HepG2 (cell line): Measurements from ENCODE around the gene TRMT5. TPM values are rescaled to one million over a fixed set of nuclear protein-coding genes. Genes with fewer than 3 reads are reported as not detected.

Experiments used
- ATAC-seq: fragments of 200-7000 bp; cut with Tn5 transposase; 3 replicates; pipeline ENCODE4 v1.9.1; 2020; ENCODE audit warnings: mild to moderate bottlenecking, moderate library complexity
- BruUV-seq: library from RNA; stranded (reverse); fragments of 400-500 nt; replicated peaks from 2 replicates; lab custom pipeline; 2021; lab: Mats Ljungman, UMichigan
- CTCF ChIA-PET: fragments of 300-600 bp; formaldehyde crosslinking; extraction: SDS; loops from one replicate; lab custom pipeline; 2021; ENCODE audit warnings: low total read pairs, inconsistent platforms, low intra/inter-chr PET ratio; lab: Yijun Ruan, JAX
- POLR2A ChIA-PET: fragments of 350-600 bp; sonication (Branson Sonifier 250); formaldehyde crosslinking; loops from one replicate; lab custom pipeline; 2020; ENCODE audit warnings: antibody characterized with exemption, inconsistent platforms; lab: Yijun Ruan, JAX
- DNase-seq: peaks from one replicate; pipeline ENCODE4 v3.0.0-alpha.2; 2015; ENCODE audit warnings: low spot score
- FAIRE-seq: peaks from 3 replicates; lab custom pipeline; 2011; peaks lifted over from hg19 to GRCh38; lab: Jason Lieb, UNC
- H2AFZ ChIP-seq: one replicate; pipeline ENCODE4 v1.6.1; 2011; ENCODE audit warnings: low read length, inconsistent platforms
- H3K27ac ChIP-seq: fragments of 300-600 bp; 3 replicates; pipeline ENCODE4 v1.8.0; 2011; ENCODE audit warnings: mixed run types, mild to moderate bottlenecking, mixed read lengths, low read length, inconsistent platforms; ENCODE audit not compliant: insufficient read depth; ENCODE audit errors: extremely low read length
- H3K27me3 ChIP-seq, 2 experiments: fragments of 200-600 bp in 1 of 2; 2 replicates in 1 of 2; 3 replicates in 1 of 2; pipeline versions ENCODE4 v1.6.0 to v1.8.0; 2011; ENCODE audit warnings: low read length in 2 of 2, mild to moderate bottlenecking in 2 of 2, moderate library complexity in 2 of 2, inconsistent platforms in 1 of 2; ENCODE audit not compliant: insufficient read depth in 2 of 2, control insufficient read depth in 1 of 2
- H3K36me3 ChIP-seq, 2 experiments: fragments of 200-600 bp in 1 of 2; replicated peaks in 1 of 2; 2 replicates in 1 of 2; 3 replicates in 1 of 2; pipeline versions ENCODE4 v1.5.1 to v1.8.0; 2011; ENCODE audit warnings: low read length in 2 of 2, inconsistent platforms in 1 of 2; ENCODE audit not compliant: insufficient read depth in 2 of 2, control insufficient read depth in 1 of 2
- H3K4me1 ChIP-seq: 2 replicates; pipeline ENCODE4 v1.5.1; 2012; ENCODE audit warnings: low read length, inconsistent platforms; ENCODE audit not compliant: insufficient read depth
- H3K4me2 ChIP-seq: 2 replicates; pipeline ENCODE4 v1.6.0; 2011; ENCODE audit warnings: low read depth, low read length, inconsistent platforms
- H3K4me3 ChIP-seq, 3 experiments: fragments of 200-600 bp in 1 of 3; sonication (generic), shearing (Covaris generic) in 1 of 3; replicated peaks in 1 of 3; 2 replicates each; pipeline ENCODE4 v1.5.1; 2011 to 2016; ENCODE audit warnings: low read length in 3 of 3, inconsistent platforms in 2 of 3, low read depth in 2 of 3, mild to moderate bottlenecking in 2 of 3, control low read depth in 1 of 3, mixed read lengths in 1 of 3; ENCODE audit not compliant: insufficient read depth in 1 of 3
- H3K79me2 ChIP-seq: one replicate; pipeline ENCODE4 v1.6.1; 2011; ENCODE audit warnings: low read length, inconsistent platforms; ENCODE audit not compliant: insufficient read depth
- H3K9ac ChIP-seq: 2 replicates; pipeline ENCODE4 v1.6.0; 2011; ENCODE audit warnings: mild to moderate bottlenecking, low read depth, low read length, inconsistent platforms; ENCODE audit not compliant: insufficient read depth
- H3K9me3 ChIP-seq: 2 replicates; pipeline ENCODE4 v1.5.1; 2012; ENCODE audit warnings: mild to moderate bottlenecking, low read length
- H4K20me1 ChIP-seq: 2 replicates; pipeline ENCODE4 v1.6.0; 2011; ENCODE audit warnings: inconsistent platforms, mild to moderate bottlenecking, low read length, moderate library complexity; ENCODE audit not compliant: insufficient read depth
- FOXK2 ChIP-seq: fragments of 450-650 bp; IDR thresholded peaks from 2 replicates; pipeline ENCODE4 v1.6.1; 2016
- MED1 ChIP-seq: sonication (generic); formaldehyde crosslinking; IDR thresholded peaks from 2 replicates; pipeline ENCODE4 v1.4.0; 2020; ENCODE audit warnings: missing genetic modification reagents
- SMAD1 ChIP-seq: sonication (generic); formaldehyde crosslinking; IDR thresholded peaks from 2 replicates; pipeline ENCODE4 v1.4.0; 2020; ENCODE audit warnings: missing genetic modification reagents, low read depth, mild to moderate bottlenecking, borderline replicate concordance
- ZNF652 ChIP-seq: IDR thresholded peaks from 2 replicates; pipeline ENCODE4 v1.6.1; 2016; ENCODE audit warnings: low read depth, borderline replicate concordance
- WGBS: methylation state at CpG from one replicate; pipeline ENCODE4 v1.1.6; 2017; ENCODE audit warnings: low lambda C conversion rate; 5-methylcytosine and 5-hydroxymethylcytosine counted together
- in situ Hi-C: cut with HindIII; loops from 2 replicates; pipeline ENCODE4 v1.10.0; 2017; ENCODE audit warnings: low pct_unique_long_range_greater_than_20kb; ENCODE audit not compliant: extremely low pct_ligation_motif_present
- intact Hi-C: fragments of 100-400 bp; cut with micrococcal nuclease; formaldehyde crosslinking; loops from one replicate; pipeline ENCODE4 v1.10.0; 2022; ENCODE audit not compliant: unreplicated experiment
- polyA plus RNA-seq, 8 experiments: library from polyadenylated mRNA; depleted of rRNA in 3 of 8; stranded (reverse) in 7 of 8; unstranded in 1 of 8; fragments of >200 nt; fragmentation: Illumina TruSeq in 4 of 8; extraction: Trizol in 4 of 8; gene quantifications; 2 replicates each; pipeline versions ENCODE4 v1.2.1 to v1.2.3, GENCODE V29; 2011 to 2016; ENCODE audit warnings: low read depth in 4 of 8, missing spikeins in 1 of 8, mixed read lengths in 1 of 8; ENCODE audit not compliant: insufficient read depth in 1 of 8
- total RNA-seq, 5 experiments: library from RNA; depleted of rRNA; stranded (reverse); fragments of >200 nt; fragmentation: Illumina TruSeq; extraction: Trizol; gene quantifications; 2 replicates each; pipeline ENCODE4 v1.2.3, GENCODE V29; 2016; ENCODE audit warnings: low read depth in 1 of 5

Gene TRMT5
- total and polyA plus RNA-seq, 2 of the 13 experiments (the other 11 are each of a cell fraction or from before 2014, with no cell fraction given), result 3.6 to 16.0 TPM

- TF ChIP-seq SMAD1 (CRISPR knock-in tag), result no peak
- peak; percentile 70; the same call in 1 of the 2 replicates for TF ChIP-seq ZNF652
- Histone ChIP-seq H3K4me3 (no peak overlapping the region), H3K9ac (no peak overlapping the region), H3K27ac (no peak overlapping the region), H3K4me1 (peaks cover 21% of the 10 kb centered on the region), H3K36me3 (no peaks in the 10 kb centered on the region), H2AFZ (no peak overlapping the region), H3K4me2 (no peak overlapping the region), H3K79me2 (no peaks in the 10 kb centered on the region), H4K20me1 (no peaks in the 10 kb centered on the region), H3K27me3 (no peaks in the 10 kb centered on the region), H3K9me3 (no peaks in the 10 kb centered on the region)
- in situ Hi-C loops, result no loop called here
- ATAC-seq, result peak; percentile 54
- CTCF ChIA-PET, result no interaction called here
- DNase-seq, result no peak
- intact Hi-C loops, result no loop called here
- FAIRE-seq, result no peak
- BruUV-seq, result no TSS peak
- POLR2A ChIA-PET, result no interaction called here
- WGBS, result 94% methylated on average over 1 of the region's 1 CpG
Observed at GRCh38 chr14:60968099-60968498, 12.8 kb downstream of the TRMT5 start.

- H2AFZ ChIP-seq, result no peak overlapping the region
- H3K27ac ChIP-seq, result no peak overlapping the region
- FAIRE-seq (no peak), DNase-seq (no peak), ATAC-seq (no peak)
- TF ChIP-seq MED1 (CRISPR knock-in tag) (no peak), FOXK2 (no peak)
- peaks cover 21% of the 10 kb centered on the region for H3K4me1 ChIP-seq
- in situ Hi-C loops (no loop called here), intact Hi-C loops (no loop called here)
- no peaks in the 10 kb centered on the region for H4K20me1 ChIP-seq
- no peaks in the 10 kb centered on the region for H3K9me3 ChIP-seq
- no peaks in the 10 kb centered on the region for H3K36me3 ChIP-seq
- no peak overlapping the region for H3K4me2 ChIP-seq
- CTCF ChIA-PET, result no interaction called here
- POLR2A ChIA-PET, result no interaction called here
- BruUV-seq, result no TSS peak
- no peaks in the 10 kb centered on the region for H3K79me2 ChIP-seq
- H3K9ac ChIP-seq, result no peak overlapping the region
- no peaks in the 10 kb centered on the region for H3K27me3 ChIP-seq
- H3K4me3 ChIP-seq, result no peak overlapping the region
Observed at GRCh38 chr14:60965402-60965801, 15.5 kb downstream of the TRMT5 start.
